ENCODE results near the gene ABCF2.

The ABCF2 gene

DNA sequence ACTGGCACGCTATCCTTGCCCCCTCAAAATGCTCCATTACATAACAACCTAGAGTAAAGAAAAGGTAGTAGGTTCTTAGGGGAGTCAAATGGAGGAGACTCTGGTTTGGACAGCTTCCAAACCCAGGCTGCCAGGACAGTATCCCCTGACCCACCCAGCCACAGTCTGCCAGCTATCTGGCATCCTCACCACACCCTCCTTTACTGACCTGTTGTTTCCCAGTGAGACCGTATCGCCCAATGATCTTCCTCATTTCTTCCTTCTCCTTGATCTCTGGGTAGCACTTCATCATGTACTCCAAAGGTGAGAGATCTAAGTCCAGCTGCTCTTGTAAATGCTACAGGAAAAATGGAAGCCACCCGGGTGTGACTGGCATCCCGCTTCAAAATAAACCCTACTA, 11.6 kb downstream of the ABCF2 start:
- DNase-seq = no peak

DNA sequence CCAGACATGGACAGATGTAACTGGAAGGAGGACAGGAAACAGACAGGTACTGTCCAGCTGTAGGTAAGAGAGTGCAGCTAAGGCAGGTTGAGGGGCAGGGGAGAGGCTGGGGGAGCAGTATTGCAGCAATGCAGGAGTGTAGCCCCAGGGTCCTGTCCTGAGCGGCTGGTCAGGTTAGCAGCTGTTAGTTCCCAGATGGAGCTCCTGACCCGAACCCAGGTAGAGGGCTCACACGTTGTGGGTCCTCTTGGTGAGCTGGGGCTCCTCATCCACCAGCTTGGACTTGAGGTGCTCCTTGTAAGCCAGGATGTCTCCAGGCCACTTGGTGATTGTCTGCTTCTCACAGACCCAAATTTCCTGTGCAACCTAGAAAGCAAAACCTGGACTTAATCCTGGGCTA, 13.2 kb downstream of the ABCF2 start:
- DNase-seq = no peak

DNA sequence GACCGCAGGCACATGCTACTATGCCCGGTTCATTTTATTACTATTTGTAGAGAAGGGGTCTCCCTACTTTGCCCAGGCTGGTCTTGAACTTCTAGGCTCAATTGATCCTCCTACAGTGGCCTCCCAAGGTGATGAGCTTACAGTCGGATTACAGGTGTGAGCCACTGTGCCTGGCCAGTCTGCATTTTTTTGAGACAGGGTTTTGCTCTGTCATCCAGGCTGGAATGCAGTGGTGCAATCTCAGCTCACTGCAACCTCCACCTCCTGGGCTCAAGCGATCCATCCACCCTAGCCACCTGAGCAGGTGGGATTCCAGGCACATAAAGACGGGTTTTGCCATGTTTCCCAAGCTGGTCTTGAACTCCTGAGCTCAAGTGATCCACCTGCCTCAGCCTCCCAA, 14.4 kb downstream of the ABCF2 start:
- DNase-seq = no peak

DNA sequence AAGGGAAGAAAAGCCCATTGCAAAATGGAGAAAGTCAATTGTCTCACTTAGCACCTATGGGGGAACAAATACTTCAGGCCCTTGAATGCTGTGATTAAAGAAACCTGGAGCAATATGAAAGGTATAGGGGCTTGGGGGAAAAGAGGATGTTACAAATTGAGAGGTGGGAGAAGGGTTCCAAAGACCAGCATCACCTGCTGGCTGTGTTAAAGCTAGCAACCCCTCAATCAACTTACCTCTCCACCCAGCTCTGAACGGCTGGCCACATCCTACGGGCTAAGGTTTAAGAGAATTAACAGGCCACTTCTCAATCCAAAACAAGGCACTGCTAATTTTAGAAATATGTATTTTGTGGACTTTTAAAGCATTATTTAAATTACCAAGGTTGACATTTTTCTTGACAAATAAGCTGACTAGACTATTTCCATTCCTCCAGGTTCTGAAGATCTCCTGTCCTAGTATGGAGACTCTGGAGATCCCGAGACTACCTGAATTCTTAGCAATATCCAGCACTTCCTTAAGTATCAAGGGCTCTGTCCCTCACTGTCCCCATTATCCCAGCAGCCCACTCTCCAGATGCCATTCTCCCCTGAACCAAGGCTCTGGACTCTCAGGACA, 15.7 kb downstream of the ABCF2 start:
- DNase-seq = no peak

DNA sequence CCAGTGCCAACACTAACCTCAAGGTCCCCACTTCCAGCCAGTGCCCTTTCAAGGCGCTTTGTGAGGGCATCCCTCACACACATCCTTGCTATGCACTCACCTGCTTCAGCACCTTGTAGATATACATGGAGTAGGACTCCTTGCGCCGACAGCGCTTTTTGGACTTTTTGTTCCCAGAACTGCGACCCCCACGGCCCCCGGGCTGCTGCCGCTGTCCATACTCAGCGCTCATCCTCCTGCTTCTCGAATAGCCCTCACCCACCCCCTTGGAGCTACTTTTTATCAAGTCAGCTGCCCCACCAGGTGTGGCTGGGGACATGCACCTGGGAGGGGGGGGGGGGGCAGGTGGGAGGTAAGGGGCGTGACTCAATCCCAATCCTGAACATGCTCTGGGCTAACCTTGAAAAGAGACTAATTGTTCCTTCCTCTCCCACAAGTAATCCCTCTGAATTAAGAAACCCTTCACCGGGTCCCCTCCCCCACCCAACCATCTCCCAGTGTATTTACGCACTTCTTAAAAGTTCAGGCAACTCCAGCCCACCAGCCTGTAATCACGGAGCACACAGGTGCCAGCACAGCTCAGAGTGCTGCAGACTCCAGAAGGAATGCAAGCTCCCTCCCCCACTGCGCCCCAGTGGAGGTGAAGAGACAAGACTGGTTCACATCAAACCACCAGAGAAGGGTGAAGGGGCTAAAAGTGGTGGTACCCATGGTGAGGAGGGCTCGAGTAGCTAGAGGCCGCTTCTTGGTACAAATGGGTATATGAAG, 16.7 kb downstream of the ABCF2 start, which contains the start of gene H2BK1:
H2BK1 (minus strand) TSS at position 402 of the 768 bp plus-strand sequence; CDS start at position 232, 170 bp downstream.
- DNase-seq = no peak

DNA sequence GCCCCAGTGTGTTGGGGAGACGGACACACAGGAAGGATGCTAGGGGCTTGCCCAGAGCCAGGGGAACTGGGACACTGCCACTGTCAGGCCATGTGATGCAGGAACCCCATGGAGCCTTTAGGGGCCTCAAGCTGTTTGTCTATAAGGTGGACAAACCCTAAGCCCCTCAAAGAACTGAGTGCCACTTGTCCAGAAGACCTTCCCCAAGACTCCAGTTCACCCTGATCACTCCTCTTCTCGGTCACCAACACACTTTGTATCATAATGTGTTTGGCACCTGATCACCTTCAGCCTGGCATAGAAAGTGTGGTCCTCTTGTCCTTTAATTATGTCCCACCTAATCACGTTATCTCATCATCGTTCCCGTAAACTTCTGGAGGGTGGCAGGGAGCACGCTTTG, 17.4 kb downstream of the ABCF2 start:
- no peak for DNase-seq

DNA sequence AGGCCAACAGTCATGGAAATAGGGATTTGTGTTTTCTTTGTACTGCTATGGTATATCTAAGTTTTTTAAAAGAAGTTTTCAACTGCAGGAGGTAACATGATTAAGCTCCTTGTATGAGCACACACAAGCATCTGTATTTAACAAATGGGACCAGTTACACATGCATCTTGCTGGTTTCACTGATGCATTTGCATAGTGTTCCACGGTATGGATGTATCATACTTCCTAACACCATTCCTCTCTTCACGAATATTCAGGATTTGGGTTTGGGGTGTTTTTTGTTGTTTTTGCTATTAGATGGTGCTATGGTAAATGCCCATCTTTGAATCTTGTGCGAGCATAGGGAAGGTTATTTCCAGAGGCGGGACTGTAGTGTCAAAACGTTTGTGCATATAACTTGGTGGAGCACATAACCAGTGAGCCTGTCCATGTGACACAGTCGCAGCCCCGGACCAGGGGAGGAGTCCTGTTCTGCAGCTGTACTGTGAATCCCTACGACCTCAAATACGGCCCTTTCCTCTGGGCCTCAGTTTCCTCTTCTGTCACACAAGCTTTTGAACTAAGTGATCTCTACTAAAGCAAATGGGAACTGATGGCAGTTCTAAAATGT, 18.6 kb downstream of the ABCF2 start:
- DNase-seq = no peak

DNA sequence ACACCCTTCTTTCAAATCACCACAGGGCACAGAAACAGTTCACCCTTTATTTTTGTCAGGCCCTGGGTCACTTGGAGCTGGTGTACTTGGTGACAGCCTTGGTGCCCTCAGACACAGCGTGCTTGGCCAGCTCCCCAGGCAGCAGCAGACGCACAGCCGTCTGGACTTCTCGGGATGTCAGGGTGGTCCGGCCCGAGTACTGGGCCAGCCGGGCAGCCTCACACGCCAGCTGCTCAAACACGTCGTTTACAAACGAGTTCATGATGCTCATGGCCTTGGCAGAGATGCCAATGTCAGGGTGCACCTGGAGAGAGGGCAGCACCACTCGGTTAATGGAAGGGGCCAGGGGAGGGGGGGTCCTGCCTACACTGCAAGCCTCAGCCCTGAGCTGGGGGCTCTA, 19.2 kb downstream of the ABCF2 start:
- DNase-seq = no peak

DNA sequence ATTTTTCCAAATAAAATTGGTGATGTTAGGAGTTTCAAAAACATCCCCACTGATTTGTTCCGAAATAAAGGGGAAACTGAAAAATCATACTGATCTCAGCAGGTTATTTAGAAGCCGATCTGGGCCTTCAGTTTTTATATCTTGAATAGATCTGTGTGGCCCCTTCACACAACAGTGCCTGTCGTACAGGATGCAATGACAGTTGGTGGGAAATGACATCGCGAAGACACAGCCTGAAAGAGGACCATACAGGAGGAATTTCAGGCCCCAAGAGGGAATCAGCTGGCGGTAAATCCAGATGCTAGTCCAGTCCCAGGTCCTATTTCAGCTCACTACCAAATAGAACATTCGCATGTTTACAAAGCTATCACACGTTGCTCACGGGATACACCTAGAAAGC, 19.7 kb downstream of the ABCF2 start:
- DNase-seq = no peak

DNA sequence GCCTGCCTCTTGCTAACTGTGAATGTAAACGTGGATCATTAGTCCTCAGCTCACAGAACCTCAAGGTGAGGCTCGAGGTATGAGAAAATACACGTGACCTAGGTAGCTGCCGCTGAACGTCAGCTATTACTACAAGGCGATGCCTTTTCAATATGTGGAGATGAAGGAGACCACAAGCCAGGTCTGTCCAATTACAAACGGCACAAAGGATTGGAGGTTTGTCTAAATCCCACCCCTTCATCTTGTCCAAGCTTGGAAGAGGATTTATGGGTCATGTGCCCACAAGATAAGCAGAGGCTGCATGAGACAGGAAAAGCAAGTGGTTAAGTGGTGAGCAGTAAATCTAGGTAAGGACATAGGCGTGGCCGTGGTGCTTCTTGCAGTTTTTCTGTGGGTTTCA, 20.1 kb downstream of the ABCF2 start:
- no peak for DNase-seq

DNA sequence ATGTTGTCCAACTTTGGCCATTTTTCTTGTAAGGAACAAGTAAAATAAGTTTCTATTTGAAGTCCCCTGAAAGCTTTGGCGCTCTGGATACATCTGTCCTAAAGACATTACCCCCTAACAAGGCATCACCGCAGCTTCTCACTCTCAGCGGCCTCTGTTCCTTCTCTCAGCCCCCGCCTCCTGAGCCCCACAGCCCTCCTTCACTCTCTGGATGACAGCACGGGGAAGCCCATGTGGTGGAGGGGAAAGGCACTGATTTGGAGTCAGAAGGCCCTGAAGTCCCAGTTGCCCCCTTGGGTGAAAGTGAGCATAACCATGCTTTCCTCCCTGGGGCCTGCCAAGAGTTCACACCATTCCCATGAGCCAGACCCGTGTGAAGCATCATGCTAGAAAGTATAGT, 21.3 kb downstream of the ABCF2 start:
- no peak for DNase-seq

DNA sequence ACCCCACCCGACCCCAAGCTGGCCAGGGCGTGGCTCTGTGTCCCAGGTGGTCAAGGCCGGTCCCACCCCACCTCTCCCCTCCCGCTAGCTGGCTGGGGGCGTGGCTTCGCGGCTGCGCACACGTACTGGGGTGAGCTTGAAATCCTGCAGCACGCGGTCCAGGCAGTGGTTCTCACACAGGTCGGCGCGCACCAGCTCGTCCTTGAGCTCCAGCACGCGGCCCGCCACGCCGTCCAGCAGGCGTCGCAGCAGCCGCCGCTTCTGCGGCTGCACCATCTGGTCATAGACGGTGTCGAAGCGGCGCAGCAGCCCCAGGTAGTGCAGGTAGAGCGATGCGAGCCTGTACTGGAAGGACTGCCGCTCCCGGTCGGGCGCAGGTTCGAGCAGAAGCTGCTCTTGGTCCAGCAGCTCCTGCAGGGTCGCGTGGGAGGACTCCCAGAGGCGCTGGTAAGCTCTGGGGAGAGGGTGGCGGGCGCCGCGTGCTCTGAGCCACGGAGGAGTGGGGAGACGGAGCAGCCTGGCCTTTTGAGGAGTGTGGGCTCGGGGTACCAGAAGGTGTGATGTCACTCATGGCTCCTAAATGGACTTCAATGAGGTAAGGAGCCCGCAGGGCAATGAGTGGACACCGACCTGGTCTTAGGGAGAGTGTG, 22.5 kb downstream of the ABCF2 start:
- DNase-seq = no peak

DNA sequence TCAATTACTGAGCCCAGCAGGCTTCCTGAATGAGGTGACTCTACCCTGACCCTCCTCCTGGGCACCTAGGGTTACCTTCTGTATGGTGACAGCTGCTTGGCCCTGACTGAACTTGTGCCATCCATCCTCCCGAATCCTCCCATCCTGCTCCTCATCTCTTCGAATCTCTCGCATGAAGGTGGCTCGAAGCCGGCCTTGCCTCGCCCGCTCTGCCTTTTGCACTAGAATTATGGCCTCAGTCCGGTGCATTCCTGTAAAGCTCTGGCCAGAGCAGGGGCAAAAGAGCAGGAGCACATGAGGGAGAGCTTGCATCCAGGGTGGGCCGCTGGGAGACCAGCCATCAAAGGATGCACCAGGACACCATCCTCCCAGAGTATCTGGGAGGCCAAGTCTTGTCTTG, 24.2 kb downstream of the ABCF2 start:
- DNase-seq = no peak

DNA sequence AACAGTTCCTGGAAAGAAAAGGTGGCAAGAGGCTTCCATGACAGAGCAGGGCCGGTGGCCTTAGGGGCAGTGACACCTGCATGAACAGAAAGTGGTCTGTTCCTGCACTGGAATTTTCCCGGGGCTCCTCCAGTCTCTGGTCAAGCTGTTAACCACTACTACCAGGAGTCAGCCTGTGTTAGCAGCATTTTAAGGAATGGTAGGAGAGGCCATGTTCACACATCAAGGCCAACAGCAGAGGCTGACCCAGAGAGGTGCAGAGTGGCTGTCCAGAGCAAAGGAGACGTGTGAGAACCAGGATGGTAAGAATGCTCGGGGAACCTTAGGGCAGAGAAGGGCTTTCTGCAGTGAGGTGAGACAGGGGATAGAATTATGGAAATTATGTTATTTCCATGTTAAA, 25.3 kb downstream of the ABCF2 start:
- no peak for DNase-seq

DNA sequence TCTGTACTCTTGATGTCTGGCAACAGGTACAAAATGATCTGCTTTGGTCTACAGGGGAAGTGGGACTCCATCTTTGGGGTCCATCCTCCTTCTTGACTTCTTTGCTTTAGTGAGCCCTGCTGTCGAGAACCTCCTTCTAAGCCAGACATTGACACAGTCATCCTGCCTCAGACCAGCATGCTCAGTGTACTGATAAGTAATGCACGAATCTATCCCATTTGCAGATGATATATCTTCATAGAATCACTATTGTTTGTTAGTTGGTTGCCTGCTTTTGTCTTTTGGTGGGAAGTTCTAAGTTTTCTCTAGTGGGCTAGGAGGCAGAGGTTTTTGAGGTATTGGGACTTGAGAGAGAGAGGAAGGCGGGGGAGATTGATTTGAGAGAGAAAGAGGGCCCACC, 25.7 kb downstream of the ABCF2 start:
- DNase-seq = no peak

DNA sequence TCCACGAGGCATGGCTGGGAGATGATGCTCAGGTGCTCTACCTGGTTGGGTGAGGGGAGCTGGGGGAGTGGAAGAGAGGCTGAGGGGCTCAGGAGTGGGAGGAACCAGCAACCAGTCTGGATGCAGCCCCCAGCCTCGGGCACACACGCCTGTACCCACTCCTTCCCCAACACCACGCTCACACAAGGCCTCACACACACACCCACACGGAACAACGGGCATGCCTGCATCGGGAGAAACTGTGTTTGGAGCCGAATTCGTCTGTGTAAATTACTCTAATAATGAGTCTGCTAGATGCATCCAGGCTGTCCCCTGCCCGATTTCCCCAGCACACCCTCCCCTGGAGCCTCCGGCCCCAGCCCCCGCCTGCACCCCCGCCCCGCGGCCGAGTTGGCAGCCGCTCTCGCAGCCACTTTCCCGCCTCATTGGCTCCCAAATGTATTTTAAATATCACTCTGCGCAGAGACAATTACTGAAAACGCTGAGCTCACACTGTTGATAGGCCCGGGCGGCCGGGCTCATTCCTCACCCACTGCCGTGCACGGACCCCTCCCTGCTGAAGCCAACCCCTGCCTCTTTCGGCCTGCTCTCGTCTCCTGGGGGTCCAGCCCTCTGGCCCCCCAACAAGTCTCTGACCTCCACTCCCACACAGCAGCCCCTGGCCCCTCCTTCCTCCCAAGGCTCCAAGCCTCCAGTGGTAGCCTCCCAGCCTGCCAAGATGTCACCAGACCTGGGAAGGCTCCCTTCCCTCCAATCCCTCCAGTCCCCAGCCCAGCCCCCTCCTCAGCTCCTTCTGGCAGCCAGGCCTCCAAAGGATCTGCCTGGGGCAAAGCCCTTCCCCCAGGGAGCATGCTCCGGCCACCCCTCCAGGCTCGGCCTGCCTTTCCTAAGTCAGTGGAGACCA, 27.8 kb downstream of the ABCF2 start:
- DNase-seq = no peak

DNA sequence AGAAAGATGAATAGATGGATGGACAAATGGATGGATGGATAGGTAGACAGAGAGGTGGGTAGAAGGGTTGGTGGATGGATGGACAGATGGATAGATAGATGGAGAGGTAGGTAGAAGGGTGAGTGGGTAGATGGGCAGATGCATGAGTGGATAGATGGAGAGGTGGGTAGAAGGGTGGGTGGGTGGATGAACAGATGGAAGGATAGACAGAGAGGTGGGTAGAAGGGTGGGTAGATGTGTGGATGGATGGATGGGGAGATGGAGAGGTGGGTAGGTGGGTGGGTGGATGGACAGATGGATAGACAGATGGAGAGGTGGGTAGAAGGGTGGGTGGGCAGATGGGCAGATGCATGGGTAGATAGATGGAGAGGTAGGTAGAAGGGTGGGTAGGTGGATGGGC, 29.1 kb downstream of the ABCF2 start:
- DNase-seq = no peak

DNA sequence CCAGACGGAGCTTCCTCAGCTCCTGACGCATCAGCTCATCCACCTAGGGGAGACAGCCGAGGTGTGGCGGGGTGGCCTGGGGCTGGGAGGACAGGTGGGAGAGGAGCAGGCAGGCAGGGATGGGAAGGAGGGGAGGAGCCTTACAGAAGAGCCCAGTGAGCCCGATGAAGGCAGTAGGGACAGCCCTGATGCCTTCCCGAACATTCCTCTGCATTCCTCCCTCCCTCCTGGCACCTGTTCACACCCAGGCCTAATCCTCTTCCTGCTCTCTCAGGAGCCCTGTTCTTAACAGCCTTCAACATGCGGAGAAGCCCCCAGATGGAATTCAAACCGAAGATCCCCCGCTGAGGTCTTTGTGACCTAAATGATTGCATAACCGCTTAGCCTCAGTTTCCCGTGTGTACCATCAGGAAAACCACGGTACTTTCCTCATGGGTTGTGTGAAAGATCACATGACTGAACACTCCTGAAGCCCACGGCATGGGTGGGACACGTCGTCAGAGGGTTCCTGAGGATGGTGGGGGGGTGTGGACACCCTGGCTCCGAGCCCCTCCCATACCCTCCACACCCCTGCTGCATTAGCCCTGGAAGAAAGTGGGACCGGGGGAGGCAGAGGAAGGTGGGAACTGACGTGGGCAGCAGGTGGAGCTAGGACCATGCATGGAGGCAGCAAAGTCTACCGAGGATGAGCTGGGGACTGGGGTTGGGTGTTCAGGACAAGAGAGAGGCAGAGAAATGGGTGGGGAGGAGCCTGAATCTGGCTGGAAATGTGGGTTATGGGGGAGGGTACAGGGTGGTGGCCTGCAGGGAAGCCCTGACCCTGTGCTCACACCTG, 31.2 kb downstream of the ABCF2 start:
- no peak for DNase-seq

DNA sequence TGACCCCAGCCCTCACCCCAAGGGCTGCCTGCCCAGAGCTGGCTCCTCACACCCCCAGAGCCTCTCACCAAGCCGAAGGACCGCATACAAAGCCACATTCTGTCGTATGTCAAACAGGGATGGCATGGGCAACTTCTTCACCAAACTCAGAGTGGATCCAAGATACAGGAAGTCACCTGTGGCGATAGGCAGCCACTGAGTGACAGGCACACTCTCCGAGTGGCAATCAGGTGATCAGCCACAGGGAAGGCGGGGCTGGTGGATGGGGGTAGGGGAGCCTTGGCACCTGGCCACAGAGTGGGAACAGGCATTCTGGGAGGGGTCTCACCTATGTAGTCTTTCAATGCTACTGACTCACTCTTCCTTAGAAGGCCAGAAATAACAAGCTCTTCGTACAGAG, 32.8 kb downstream of the ABCF2 start:
- no peak for DNase-seq

DNA sequence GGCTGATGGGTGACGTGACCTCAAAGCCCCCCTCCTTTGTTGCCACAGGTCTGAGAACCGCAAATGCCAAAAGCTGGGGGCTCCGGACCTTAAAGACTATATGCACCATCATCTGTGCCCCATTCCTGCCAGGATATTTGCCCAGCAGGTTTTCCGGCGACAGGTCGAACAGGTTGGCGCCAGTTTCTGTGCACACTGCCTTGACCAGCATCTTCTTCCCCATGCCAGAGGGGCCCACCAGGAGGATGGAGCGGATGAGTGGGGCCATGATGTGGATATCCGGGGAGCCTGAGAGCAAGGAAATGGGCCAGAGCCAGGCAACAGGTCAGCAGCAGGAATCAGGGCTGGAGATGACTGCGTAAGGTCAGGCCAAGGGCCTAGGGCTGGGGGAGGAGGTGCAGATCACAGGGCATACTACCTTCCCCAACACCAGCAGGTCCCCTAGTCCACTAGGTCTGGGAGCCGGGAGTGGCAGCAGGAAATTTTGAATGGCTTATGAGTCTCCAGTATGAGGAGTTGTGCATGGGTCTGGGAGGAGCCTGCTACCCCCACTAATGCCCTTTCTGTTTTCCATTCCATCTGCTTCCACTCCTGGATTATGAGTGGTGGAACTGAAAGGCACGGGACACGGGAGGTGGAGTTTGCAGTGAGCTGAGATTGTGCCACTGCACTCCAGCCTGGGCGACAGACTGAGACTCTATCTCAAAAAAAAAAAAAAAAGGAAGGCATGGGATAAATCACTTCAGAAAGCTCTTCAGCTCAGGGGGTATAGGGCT, 33.6 kb downstream of the ABCF2 start:
- DNase-seq = no peak

DNA sequence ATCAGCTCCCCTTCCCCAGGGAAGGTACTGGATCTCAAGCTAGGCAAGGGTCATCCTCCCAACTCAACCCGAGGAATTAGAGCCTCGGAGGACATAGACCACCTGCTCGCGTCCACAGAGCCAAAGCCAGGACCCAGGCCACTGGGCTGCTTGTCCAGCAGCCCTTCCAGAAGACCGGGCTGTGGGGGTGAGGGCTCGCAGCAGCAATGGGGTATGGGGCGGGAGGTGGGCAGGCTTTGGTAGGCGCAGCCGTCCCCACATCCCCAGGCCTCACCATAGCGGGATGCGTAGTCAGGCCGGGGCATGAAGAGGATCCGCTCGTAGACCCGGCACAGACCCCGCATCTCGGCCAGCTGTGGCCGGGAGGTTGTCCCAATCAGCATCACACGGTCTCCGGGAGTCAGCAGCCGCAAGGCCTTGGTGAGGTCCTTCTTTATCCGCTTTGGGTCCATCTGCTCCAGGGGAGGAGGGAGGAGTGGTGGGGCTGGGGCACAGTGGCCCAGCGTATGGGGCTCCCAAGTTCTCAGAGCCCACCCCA, 34.9 kb downstream of the ABCF2 start:
- DNase-seq = no peak
